Hematopoietic multipotent progenitor cell treated with erythropoietin and hydrocortisone succinate and interleukin-3 and kit ligand, for 15 days (in vitro differentiated cells): ENCODE measurements around the gene MUC5AC.
"Not testable (repeated sequence)": the region's sequence is repeated elsewhere in the genome, so short reads cannot be mapped to it uniquely, and the experiment has no call there.

Experiments
- DNase-seq: peaks from one replicate; pipeline ENCODE4 v3.0.0-alpha.2; 2015; ENCODE audit warnings: low spot score

The MUC5AC gene

DNA sequence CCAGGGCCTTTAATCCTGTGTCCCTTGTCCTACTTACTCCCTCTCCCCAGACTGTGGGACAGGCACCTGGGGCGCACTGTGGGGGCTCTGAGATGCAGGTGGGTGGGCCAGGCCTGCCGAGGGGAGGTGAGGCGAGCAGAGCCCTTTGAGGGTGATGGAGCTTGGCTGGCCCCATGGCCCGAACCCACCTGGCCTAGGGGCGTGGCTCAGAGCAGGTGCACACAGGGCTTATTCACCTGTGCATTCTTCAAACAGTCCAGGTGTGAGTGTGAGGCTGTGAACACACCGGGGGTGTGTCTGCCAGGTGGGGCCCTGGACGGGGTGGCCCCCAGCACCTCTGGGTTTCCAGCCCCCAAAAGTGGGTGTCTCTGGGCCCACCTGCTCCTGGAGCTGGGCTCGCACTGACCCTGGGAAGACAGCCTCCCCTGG lies 9.0 kb upstream of the MUC5AC start:
- DNase-seq, result no peak

DNA sequence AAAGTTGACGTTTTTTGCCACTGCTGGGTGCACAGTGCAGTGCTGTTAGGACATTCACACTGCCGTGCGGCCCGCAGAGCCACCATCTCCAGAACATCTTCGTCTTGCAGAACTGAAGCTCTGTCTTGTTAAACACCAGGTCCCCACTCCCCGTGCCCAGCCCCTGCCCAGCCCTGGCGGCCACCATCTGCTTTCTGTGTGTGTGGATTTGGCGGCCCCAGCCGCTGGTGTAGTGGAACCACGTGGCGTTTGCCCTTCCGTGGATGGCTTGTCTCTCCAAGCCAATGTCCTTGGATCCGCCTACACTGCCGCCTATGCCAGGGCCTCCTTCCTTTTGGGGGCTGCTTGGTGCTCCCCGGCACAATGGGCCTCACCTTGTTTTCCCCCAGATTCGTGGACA lies 8.2 kb upstream of the MUC5AC start:
- no peak for DNase-seq

DNA sequence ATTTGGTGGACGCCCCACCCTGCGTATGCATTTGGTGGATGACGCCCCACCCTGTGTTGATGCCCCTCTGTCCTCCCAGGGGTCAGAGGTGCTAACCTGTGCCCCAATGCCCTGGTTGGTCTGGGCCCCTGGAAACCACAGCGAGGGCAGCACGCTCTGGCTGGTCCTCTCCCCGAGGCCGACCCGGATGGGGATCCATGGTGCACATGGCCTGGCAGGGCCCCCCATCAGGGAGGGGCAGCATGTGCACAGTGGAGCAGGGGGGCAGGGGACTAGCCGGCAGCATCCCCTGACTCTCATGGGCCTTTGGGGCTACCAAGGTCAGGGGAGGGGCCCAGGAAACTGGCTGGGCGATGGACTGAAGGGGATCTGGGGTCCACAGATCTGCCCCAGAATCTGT lies 7.6 kb upstream of the MUC5AC start:
- DNase-seq, result no peak

DNA sequence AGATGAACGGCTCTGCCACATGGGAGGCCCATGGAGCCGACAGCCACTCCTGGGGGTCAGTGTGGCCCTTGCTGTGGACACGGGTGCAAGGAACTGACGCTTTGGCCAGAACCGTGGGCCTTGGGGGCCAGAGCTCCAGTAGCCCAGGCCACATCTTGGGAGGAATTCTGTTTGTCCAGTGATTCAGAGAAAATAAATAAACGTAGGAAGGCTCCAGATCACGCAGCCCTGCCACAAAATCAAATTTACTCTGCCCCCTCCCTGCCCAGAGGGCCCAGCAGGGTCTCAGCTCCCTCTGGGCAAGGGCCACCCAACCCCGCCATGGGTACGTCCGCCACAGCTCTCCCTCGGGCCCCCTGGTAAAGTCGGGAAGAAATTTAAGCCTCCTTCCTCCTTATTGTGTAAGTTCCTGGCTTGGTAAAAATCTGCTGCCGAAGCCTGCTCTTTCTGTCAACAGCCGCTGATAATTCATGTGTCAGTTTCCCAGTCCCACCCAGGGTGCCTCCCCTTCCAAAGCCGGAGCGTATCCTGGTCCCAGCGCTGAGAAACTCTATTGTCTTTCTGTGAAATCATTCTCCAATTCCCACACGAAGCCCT lies 6.9 kb upstream of the MUC5AC start:
- DNase-seq, result no peak

DNA sequence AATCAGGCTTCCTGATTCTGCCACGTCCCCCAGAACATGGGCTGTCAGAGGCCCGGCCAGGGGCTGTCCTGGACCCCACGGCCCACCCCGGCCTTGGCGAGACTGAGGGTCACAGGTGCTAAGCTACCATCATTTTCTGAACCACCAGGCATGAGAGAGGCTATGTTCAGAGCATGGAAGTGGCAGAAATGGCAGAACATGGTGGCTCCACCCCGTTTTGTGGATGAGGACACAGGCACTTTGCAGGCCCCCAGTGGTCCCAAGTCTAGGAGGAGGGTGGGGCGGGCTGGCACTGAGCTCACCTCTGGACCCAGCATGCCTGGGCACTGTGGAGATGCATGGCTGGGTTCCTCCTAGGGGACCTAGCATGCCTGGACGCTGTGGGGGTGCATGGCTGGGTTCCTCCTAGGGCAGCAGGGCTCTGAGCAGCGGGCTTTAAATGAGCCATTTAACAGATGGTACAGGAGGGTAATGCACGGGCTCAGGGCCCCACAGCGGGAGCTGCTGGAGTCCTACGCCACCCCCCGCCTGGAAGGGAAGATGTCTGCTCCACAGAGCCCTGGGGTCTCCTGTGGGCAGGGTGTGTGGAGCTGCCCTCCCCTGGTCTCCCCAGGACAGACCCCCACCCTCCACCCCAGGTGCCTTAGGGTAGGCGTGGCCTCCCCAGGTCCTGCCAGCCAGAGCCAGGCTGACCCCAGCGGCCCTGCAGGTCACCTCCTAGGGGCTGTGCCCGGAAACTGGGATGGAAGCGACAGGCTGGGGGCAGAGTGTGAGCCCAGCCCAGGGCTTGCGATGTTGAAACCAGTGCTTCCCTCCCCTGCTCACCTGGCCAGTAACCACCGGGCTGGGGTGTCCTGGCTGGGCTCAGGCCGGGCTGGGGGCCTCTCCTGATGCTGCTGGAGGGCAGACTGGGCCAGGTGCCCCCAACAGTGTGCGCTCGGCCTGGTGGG lies 6.1 kb upstream of the MUC5AC start:
- no peak for DNase-seq

DNA sequence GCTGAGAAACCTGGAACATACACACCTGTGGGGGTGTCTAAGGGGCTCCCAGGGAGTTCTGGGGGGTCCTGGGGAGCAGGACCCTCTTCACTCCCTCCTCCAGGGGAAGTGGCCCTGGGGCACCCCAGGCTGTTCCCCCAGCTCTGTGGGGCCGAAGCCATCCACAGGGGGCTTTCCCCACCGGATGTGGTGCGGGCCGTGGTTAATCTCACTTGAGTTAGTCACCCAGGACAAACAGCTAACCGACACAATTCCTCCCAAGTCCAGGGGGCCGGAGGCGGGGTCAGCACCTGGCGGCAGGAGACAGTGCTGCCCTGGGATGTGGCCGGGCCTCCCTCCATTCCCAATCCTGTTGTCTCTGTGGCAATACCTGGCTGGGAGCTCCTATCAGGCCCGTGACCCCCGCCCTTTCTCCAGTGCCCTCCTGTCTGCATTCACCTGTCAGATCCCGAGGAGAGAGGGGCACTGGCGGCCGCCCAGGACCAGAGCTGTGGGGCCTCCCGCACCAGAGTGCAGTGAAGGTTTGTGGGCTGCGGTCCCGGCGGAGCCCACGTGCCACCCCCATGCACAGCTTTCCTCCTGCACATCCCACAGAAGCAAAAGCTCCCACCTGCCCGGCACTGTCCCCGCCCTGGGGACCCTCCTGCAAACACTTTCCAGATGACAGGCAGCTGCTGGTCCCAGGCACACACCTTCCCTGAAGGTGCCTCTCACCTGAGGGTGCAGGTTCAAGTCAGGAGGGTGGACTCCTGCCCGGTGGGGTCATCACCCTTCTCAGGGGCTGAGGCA lies 5.2 kb upstream of the MUC5AC start:
- no peak for DNase-seq

DNA sequence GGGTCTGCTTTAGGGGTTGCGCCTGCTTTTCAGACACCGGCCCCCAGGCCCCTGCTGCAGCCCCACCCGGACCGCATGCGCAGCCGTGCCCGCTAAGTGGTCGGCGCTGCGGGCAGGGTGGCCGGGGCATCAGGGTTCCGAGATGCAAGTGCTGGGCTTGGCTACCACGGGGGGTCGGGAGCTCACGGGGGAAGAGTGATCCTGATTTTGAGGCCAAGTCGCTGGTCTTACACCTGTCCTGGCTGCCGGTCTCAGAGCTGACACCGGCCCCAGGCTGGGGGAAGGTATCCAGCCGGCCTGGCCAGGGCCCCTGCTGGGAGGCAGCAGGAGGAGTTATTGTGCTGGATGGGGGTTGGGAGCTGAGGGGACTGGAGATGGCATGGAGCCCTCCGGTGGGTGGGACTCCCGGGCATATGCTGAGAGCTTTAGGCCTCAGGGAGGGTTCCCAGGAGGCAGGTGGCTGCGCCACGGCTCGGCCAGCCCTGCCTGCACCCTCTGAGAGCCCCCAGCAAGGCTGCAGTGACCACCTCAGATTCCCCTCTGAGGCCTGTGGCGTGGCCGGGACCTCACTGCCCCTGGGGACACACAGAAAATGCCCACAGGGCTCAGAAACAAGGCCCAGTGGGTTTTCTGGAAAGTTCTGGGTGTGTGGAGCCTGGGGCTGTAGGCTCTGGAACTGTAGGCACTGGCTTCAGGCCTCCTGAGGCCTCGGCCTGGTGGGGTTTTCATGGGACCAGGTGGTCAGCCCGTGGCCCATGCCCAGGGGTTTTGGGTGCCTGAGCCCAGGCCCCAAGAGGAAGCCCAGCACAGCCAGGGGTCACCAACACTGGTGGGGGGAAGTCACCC lies 4.4 kb upstream of the MUC5AC start:
- DNase-seq, result no peak

DNA sequence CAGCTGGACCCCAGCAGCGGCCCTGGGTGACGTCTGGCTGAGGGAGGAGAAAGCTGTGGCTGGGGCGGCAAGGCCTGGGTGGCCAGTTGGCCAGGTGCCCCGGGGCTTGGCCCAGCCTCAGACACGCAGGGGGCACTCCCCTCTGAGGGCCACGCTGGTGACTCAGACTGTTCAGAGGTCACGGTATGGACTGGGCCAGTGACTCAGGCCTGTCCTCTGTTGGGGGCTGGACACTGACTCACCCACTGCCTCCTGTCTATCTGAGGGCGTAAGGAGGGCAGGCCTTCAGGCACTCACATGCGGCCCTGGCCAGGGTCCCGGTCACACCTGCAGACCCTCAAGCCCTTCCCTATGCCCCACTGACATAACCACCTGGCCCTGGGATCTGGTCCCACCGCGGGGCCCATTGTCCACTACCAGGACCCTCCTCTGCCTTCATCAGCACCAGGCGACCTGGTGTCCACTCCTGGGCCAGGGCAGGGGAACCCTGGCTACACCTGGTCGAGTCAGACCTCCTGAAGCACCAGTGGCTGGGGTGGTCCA lies 3.7 kb upstream of the MUC5AC start:
- no peak for DNase-seq

DNA sequence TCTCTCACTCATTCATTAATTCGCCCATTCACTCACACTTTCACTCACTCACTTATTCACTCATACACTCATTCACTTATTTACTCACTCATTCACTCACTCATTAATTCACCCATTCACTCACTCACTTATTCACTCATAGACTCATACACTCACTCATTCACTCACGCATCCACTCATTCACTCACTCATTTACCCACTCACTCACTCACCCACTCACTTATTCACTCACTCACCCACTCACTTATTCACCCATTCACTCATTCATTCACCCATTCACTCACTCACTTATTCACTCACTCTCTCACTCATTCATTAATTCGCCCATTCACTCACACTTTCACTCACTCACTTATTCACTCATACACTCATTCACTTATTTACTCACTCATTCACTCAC lies 3.1 kb upstream of the MUC5AC start:
- DNase-seq, result not testable (repeated sequence)

DNA sequence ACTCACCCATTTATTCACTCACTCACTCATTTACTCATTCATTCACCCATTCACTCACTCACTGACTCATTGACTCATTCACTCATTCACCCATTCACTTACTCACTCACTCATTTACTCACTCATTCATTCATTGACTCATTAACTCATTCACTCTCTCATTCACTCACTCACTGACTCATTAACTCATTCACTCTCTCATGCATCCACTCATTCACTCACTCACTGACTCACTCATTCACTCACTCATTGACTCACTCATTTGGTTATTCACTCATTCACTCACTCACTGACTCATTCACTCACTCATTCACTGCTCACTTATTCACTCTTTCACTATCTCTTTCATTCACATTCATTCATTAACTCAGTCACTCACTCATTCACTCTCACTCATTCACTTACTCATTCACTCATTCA lies 2.5 kb upstream of the MUC5AC start:
- DNase-seq, result no peak

DNA sequence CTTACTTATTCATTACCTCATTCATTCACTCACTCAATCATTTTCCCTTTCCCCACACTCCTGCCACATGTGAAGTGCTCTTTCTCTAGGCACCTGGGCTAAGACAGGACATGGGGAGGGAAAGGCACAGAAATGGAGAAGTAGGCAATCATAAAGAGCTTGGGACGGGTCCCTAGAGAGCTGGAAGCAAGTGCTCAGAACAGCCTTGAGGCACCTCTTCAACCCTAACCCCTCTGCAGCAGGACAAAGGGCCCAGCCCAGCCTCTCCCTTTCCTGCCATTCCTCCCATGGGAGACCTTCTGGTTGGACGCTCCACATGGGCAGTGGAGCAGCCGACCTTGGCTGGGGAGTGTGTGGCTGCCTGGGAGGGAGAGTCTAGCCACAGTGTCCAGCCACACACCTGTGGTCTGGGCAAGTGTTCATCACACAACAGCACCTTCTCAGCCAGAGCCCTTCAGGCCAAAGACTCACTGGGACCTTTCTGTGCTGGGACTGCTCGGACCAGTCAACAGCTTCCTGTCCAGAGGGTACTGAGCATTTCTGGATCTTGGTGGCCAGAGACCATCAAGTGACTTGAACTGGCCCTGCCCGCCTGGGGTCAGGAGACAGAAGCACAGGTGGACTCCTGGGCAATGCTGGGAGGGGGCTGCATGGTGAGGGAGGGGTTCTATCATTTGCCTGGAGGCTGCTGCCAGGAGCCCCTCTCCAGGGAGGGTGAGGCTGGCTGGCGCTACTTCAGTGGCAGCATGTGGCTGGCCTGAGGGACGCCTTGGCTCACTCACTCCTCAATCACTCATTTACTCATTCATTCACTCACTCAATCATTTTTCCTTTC lies 1.0 kb upstream of the MUC5AC start:
- no peak for DNase-seq

DNA sequence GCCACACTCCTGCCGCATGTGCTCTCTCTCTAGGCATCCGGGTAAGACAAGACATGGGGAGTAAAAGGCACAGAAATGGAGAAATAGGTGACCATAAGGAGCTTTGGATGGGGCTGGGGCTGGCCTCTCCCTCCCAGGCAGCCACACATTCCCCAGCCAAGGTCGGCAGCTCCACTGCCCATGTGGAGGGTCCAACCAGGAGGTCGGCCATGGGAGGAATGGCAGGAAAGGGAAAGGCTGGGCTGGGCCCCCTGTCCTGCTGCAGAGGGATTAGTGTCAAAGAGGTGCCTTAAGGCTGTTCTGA lies 460 bp upstream of the MUC5AC start:
- no peak for DNase-seq

DNA sequence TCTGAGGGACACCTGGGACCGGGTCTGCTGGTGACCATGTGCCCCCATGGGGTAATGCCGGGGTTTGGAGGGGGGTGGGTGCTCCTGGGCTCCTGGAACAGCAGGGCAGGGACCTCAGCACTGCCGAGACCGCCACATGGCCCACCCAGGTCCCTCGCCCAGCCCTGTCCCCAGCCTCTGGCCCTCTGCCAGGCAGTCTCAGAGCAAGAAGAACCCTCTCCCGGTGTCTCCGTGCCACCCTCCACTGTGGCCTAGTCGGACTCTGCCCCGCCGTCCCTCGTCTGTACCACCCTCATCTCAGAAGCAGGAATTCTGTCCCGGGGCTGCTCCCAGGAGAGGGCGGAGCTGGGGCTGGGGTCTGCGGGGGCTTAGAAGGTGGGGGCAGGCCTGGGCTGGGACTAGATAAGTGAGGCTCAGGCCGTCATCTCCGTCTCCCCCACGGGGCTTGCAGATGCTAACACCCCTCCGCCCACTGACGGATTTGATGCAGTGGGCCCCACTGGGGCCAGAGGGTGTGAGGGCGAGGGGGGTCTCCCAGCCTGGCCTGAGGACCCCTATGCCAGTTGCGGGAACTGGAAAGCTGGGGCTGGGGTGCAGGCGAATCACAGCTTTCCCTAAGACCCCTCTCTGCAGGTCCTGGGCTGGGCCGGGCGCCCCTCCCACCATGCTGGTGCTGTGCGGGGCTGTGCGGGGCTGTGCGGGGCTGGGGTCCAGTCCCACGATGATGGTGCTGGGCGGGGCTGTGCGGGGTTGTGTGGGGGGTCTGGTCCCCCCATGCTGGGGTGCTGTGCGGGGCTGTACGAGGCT lies 1.1 kb downstream of the MUC5AC start:
- no peak for DNase-seq

DNA sequence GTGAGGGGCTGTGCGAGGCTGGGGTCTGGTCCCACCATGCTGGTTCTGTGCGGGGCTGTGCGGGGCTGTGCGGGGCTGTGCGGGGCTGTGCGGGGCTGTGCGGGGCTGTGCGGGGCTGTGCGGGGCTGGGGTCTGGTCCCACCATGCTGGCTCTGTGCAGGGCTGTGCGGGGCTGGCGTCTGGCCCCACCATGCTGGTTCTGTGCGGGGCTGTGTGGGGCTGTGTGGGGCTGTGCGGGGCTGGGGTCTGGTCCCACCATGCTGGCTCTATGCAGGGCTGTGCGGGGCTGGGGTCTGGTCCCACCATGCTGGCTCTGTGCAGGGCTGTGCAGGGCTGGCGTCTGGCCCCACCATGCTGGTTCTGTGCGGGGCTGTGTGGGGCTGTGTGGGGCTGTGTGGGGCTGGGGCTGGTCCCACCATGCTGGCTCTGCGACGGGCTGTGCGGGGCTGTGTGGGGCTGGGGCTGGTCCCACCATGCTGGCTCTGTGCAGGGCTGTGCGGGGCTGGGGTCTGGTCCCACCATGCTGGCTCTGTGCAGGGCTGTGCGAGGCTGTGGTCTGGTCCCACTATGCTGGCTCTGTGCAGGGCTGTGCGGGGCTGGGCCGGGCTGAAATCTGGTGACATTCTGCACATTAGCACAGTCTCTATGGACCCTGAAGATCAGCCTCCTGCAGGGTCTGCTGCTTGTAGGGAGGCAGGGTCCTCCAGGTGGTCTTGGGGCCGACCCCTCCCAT lies 1.9 kb downstream of the MUC5AC start:
- DNase-seq, result not testable (repeated sequence)

DNA sequence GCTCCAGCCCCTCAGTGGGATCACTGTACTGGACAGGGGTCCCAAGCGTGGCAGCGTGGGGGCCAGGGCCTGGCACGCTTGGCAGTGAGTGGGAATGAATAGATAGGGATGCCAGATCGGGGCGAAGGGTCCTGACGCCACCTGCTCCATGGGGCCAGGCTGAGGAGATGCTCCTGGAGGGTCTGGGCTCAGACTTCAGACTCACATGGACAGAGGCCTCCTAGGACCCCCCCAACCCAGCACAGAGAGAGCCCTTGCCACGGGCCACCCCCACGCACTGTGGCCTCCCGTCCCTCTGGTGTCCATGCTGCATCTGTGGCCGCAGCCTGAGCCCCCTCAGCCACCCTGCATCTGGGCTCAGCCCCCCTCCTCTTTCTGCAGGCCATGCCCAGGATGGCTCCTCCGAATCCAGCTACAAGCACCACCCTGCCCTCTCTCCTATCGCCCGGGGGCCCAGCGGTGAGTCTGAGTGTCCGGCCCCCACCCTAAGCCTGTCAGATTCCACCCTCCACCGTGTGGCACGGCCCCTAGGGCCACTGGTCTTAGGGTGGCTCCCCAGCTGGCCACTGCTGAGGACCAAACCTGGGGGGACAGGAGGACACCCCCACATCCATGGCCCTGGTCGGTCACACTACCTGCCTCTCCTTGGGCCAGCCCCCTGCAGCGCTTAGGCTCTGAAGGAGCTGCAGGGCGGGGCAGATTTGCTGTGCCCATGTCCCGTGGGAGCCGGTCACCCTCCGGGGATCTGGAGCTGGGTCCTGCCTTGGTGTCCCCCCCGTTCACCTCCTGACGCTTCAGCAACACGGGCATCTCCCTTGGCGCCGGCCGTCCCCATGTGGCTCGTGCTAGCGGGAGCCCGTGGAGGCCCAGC lies 2.7 kb downstream of the MUC5AC start:
- DNase-seq, result no peak

DNA sequence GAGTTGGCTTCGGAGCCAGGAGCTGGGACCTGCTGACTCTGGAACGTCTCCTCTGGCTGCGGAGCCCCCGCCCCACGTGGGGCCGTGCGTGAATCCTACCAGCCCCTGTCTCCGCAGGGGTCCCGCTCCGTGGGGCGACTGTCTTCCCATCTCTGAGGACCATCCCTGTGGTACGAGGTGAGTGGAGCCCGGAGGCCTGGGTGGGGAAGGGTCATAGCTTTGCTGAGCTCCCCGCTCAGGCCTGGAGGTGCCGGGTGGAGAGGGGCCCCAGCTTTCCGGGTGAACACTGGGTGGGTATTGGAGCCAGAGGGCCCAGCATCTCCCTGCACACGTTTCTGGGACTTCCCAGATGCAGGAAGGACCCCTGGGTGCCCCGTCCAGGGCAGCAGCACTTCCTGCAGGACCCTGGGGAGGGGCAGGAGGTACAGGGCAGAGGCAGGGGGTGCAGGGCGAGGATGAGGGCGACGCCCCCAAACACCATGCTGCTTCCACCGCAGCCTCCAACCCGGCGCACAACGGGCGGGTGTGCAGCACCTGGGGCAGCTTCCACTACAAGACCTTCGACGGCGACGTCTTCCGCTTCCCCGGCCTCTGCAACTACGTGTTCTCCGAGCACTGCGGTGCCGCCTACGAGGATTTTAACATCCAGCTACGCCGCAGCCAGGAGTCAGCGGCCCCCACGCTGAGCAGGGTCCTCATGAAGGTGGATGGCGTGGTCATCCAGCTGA lies 3.8 kb downstream of the MUC5AC start:
- no peak for DNase-seq

DNA sequence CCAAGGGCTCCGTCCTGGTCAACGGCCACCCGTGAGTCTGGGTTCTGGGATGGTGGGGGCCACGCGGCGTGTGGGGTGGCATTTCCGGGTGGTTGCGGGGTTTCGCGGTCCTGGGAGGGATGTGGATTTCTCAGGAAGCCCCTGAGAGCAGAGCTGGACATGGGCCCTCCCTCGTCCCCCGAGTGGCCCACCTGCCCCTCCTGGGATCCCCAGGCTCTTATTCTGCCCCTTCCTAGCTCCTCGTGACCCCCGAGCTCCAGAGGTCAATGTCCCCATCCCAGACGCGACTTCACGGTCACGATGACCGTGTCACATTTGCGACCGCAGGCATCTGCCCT lies 4.4 kb downstream of the MUC5AC start:
- no peak for DNase-seq
